ENCODE data around the gene PAK5.

The PAK5 gene

GRCh38 chr20:9705722-9706476 lies 133.0 kb downstream of the PAK5 start:
- Histone ChIP-seq H2AFZ (ENCODE audit: low read depth, low read length, severe bottlenecking) (no peak overlapping the region), H3K9me2 (replicated peaks; ENCODE audit: insufficient read depth, low read length) (no peaks in the 10 kb centered on the region), H3K4me2 (ENCODE audit: low read depth, low read length, poor library complexity, severe bottlenecking) (no peak overlapping the region), H3F3A (ENCODE audit: insufficient read depth) (no peaks in the 10 kb centered on the region), H3K27ac (ENCODE audit: low read depth, low read length) (no peak overlapping the region), H3K4me3 (ENCODE audit: insufficient read depth, low read length, poor library complexity, severe bottlenecking) (no peak overlapping the region), H3K79me2 (ENCODE audit: insufficient read depth, low read length) (no peaks in the 10 kb centered on the region), H3K9ac (ENCODE audit: low read length) (no peak overlapping the region), H3K9me3 (ENCODE audit: insufficient read depth, low read length) (no peaks in the 10 kb centered on the region), H3K27me3 (ENCODE audit: low read length) (no peaks in the 10 kb centered on the region), H4K20me1 (ENCODE audit: low read depth, low read length) (no peaks in the 10 kb centered on the region), H3K36me3 (ENCODE audit: low read length) (no peaks in the 10 kb centered on the region)
- TF ChIP-seq EZH2phosphoT487 (conservative IDR thresholded peaks at IDR 0.05; ENCODE audit: low read length) (no peak), CTCF (IDR thresholded peaks at IDR 0.05; ENCODE audit: insufficient read depth, low read length, poor library complexity, severe bottlenecking) (no peak)

- no peaks in the 10 kb centered on the region for H4K20me1 ChIP-seq (ENCODE audit: low read depth, low read length)
- no peaks in the 10 kb centered on the region for H3K36me3 ChIP-seq (ENCODE audit: low read length)
- TF ChIP-seq CTCF (IDR thresholded peaks at IDR 0.05; ENCODE audit: insufficient read depth, low read length, poor library complexity, severe bottlenecking) (no peak), EZH2phosphoT487 (conservative IDR thresholded peaks at IDR 0.05; ENCODE audit: low read length) (no peak)
- H3K27me3 ChIP-seq (ENCODE audit: low read length) = no peaks in the 10 kb centered on the region
- H3K79me2 ChIP-seq (ENCODE audit: insufficient read depth, low read length) = no peaks in the 10 kb centered on the region
- no peak overlapping the region for H3K27ac ChIP-seq (ENCODE audit: low read depth, low read length)
- H3F3A ChIP-seq (ENCODE audit: insufficient read depth) = no peaks in the 10 kb centered on the region
- no peak overlapping the region for H3K4me3 ChIP-seq (ENCODE audit: insufficient read depth, low read length, poor library complexity, severe bottlenecking)
- H2AFZ ChIP-seq (ENCODE audit: low read depth, low read length, severe bottlenecking) = no peak overlapping the region
- H3K9ac ChIP-seq (ENCODE audit: low read length) = no peak overlapping the region
- no peaks in the 10 kb centered on the region for H3K9me2 ChIP-seq (replicated peaks; ENCODE audit: insufficient read depth, low read length)
- no peak overlapping the region for H3K4me2 ChIP-seq (ENCODE audit: low read depth, low read length, poor library complexity, severe bottlenecking)
- H3K9me3 ChIP-seq (ENCODE audit: insufficient read depth, low read length) = no peaks in the 10 kb centered on the region
Measured at GRCh38 chr20:9699181-9699580, 139.7 kb downstream of the PAK5 start.

GRCh38 chr20:9689041-9689440 lies 149.8 kb downstream of the PAK5 start:
- Histone ChIP-seq H3K9me2 (replicated peaks; ENCODE audit: insufficient read depth, low read length) (no peaks in the 10 kb centered on the region), H3K4me3 (ENCODE audit: insufficient read depth, low read length, poor library complexity, severe bottlenecking) (no peak overlapping the region), H3K4me2 (ENCODE audit: low read depth, low read length, poor library complexity, severe bottlenecking) (no peak overlapping the region), H2AFZ (ENCODE audit: low read depth, low read length, severe bottlenecking) (no peak overlapping the region), H3K27me3 (ENCODE audit: low read length) (no peaks in the 10 kb centered on the region), H3K9me3 (ENCODE audit: insufficient read depth, low read length) (no peaks in the 10 kb centered on the region), H4K20me1 (ENCODE audit: low read depth, low read length) (no peaks in the 10 kb centered on the region), H3F3A (ENCODE audit: insufficient read depth) (no peaks in the 10 kb centered on the region), H3K9ac (ENCODE audit: low read length) (no peak overlapping the region), H3K79me2 (ENCODE audit: insufficient read depth, low read length) (no peaks in the 10 kb centered on the region), H3K36me3 (ENCODE audit: low read length) (no peaks in the 10 kb centered on the region), H3K27ac (ENCODE audit: low read depth, low read length) (no peak overlapping the region)
- TF ChIP-seq EZH2phosphoT487 (conservative IDR thresholded peaks at IDR 0.05; ENCODE audit: low read length) (no peak), CTCF (IDR thresholded peaks at IDR 0.05; ENCODE audit: insufficient read depth, low read length, poor library complexity, severe bottlenecking) (no peak)

Data from SU-DHL-6 (cell line).